ENCODE results near the gene TAS2R46.

The TAS2R46 gene

DNA sequence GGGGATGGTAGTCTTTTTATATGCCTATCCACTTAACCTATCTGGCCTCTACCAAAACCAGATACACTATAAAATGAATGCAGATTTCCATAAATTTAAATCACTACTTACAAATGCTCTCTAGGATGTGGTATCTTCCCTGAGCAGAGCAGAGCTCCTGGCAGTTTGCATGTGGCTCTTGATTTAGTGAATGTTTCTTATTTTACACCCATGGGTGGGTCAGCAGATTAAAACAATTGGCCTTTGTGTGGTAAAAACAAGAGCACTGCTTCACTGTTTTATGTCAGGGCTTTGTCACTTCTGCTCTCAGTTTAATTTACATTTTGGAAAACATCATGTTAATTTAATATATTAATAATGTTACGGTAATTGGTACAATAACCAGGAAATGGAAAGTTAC is 45.2 kb downstream of the TAS2R46 start:
- TF ChIP-seq CTCF (IDR thresholded peaks at IDR 0.05; ENCODE audit: low read depth, low read length, missing control alignments): no peak
- DNase-seq (ENCODE audit: low read depth): no peak
- H3K4me3 ChIP-seq (ENCODE audit: low read depth, low read length): no peak overlapping the region
- in situ Hi-C loops (cut with HindIII; ENCODE audit: low sequenced_read_pairs): no loop called here

DNA sequence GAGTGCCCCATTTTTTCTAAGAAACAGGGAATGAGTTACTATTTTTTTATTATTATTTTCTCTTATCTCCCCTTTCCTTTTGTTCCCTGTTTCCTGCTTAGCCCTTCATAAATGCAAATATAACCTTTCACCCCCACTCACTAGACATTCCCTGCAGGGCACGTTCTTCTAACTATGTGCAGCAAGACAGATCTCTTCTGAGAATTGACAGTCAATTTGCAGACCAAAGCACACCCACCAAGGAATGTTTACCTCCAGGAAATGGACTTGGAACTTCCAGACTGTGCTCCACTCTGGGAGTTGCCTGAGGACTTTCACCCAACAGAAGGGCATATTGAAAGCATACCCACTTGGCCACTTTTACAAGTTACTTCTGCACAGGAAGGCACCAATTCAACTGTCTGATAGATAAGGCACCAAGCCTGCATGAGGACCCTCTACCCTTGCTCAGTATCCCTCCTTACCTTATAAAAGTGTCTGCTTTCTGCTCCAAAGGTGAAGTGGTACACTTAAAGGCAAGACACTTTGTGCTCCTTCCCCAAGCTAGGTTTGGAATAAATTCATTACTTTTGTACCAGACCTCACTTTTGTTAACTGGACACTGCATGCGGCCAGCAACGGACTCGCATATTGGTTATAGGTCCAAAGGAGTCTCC is 46.2 kb downstream of the TAS2R46 start:
- in situ Hi-C loops (cut with HindIII; ENCODE audit: low sequenced_read_pairs): no loop called here
- no peak for DNase-seq (ENCODE audit: low read depth)
- no peak for TF ChIP-seq CTCF (IDR thresholded peaks at IDR 0.05; ENCODE audit: low read depth, low read length, missing control alignments)
- H3K4me3 ChIP-seq (ENCODE audit: low read depth, low read length): no peak overlapping the region

GRCh38 chr12:11014234-11014633 is 47.9 kb downstream of the TAS2R46 start:
- in situ Hi-C loops (cut with HindIII; ENCODE audit: low sequenced_read_pairs): no loop called here
- no peak overlapping the region for H3K4me3 ChIP-seq (ENCODE audit: low read depth, low read length)
- no peak for DNase-seq (ENCODE audit: low read depth)
- TF ChIP-seq CTCF (IDR thresholded peaks at IDR 0.05; ENCODE audit: low read depth, low read length, missing control alignments): no peak

All from astrocyte of the cerebellum (primary cell).